Measurements from ENCODE around the gene DGKZ. TPM values are rescaled to one million over a fixed set of nuclear protein-coding genes. Genes with fewer than 3 reads are reported as not detected.

Gene DGKZ
- total and polyA plus RNA-seq, 10 of the 15 experiments (the other 5 are each of a cell fraction or from before 2014, with no cell fraction given): 0.50 to 78.4 (median 39.5) TPM

GRCh38 chr11:46305295-46305694 lies 42.0 kb upstream of the DGKZ start (continued):
- TF ChIP-seq ZBTB40 (IDR thresholded peaks at IDR 0.05; ENCODE audit: borderline replicate concordance): no peak
- no peak for TF ChIP-seq ZNF217 (IDR thresholded peaks at IDR 0.05)

- no TSS peak for BruUV-seq (replicated peaks)
- no peak overlapping the region for H3K4me3 ChIP-seq
- peaks cover 17% of the 10 kb centered on the region for H3K4me1 ChIP-seq (ENCODE audit: control insufficient read depth, insufficient read depth, low read length)
- RAD21 ChIA-PET (ENCODE audit: unreplicated experiment): interaction anchor here (0.6 to 14.8 kb wide), 6 partner anchors 10 to 63 kb away, joined by 3 to 316 read pairs (median 4); no protein-coding TSS in a partner anchor
- H3K9me3 ChIP-seq (replicated peaks; ENCODE audit: control insufficient read depth, insufficient read depth, low read length): no peaks in the 10 kb centered on the region
- ATAC-seq (no peak), FAIRE-seq (no peak), DNase-seq (ENCODE audit: low read depth, low spot score) (no peak)
- intact Hi-C loops (cut with micrococcal nuclease; ENCODE audit: unreplicated experiment): loop anchor here (5.0 to 10.0 kb wide), 2 partner anchors 184 to 342 kb away; partner anchors contain the start of gene PHF21A
- H3K36me3 ChIP-seq (ENCODE audit: control insufficient read depth in 2 of 2, insufficient read depth in 2 of 2, low read length in 1 of 2): no peaks in the 10 kb centered on the region
- no peaks in the 10 kb centered on the region for H3K79me2 ChIP-seq (ENCODE audit: control insufficient read depth, insufficient read depth, low read length)
- TF ChIP-seq ATF2 (IDR thresholded peaks at IDR 0.05; ENCODE audit: low read length): no peak
- WGBS (ENCODE audit: insufficient coverage, insufficient replicate concordance, low lambda C conversion rate, missing lambda C conversion rate): 96% methylated on average over 5 of the region's 5 CpGs
- no peak overlapping the region for H3K4me2 ChIP-seq (ENCODE audit: control insufficient read depth, insufficient read depth)
- H4K20me1 ChIP-seq (ENCODE audit: control insufficient read depth, insufficient read depth): no peaks in the 10 kb centered on the region
- no peak overlapping the region for H2AFZ ChIP-seq (ENCODE audit: control insufficient read depth, low read depth, low read length)
- POLR2A ChIA-PET: interaction anchor here (0.6 kb wide), 2 partner anchors 55 to 65 kb away, joined by 3 to 5 read pairs; no protein-coding TSS in a partner anchor
- H3K9ac ChIP-seq (ENCODE audit: control insufficient read depth, insufficient read depth, low read length): no peak overlapping the region
- no peak overlapping the region for H3K27ac ChIP-seq (ENCODE audit: control insufficient read depth, insufficient read depth)
- in situ Hi-C loops (cut with MboI): no loop called here
- SMC1A ChIA-PET (ENCODE audit: uncharacterized antibody, unreplicated experiment): interaction anchor here (0.7 to 7.0 kb wide), 9 partner anchors 12 to 122 kb away, joined by 3 to 120 read pairs (median 3); no protein-coding TSS in a partner anchor
- CTCF ChIA-PET: interaction anchor here (0.7 to 14.4 kb wide), 11 partner anchors 7 to 340 kb away, joined by 3 to 626 read pairs (median 26); partner anchors contain the start of gene CREB3L1
- no peaks in the 10 kb centered on the region; a peak in 1 of 4 replicates for H3K27me3 ChIP-seq (replicated peaks in 1 of 2; ENCODE audit: control insufficient read depth in 2 of 2, insufficient read depth in 2 of 2, low read length in 1 of 2)
Measured at GRCh38 chr11:46306296-46306853, 40.9 kb upstream of the DGKZ start.

All from GM12878 (cell line).